ENCODE measurements around the gene MED6. TPM values are rescaled to one million over a fixed set of nuclear protein-coding genes. Genes with fewer than 3 reads are reported as not detected.
A peak's percentile ranks its signal among the peaks of the same experiment; 100 is the strongest.

The MED6 gene
- total RNA-seq = 10 to 100 TPM; 27.1 to 58.7 (median 44.3) TPM

- TF ChIP-seq POLR2A (IDR thresholded peaks at IDR 0.05) (no peak), CTCF (IDR thresholded peaks at IDR 0.05) (no peak)
- 1 to 2% methylated on average over 41 to 43 of the region's 43 CpGs for WGBS, 2 donors
- H3K4me3 ChIP-seq (ENCODE audit: low read depth, poor library complexity, severe bottlenecking) = peak within 1 kb of the TSS; percentile 83
- intact Hi-C loops (cut with DNase I; ENCODE audit: low total_unique reads) = no loop called here
- peak; percentile 90 to 98 for DNase-seq (ENCODE audit: low spot score in 2 of 2)
Observed at GRCh38 chr14:70600382-70601157, at the start of gene MED6. TSS of gene MED6 (minus strand) at chr14:70600655. CDS start at chr14:70600637, 18 bp downstream.

- TF ChIP-seq CTCF (IDR thresholded peaks at IDR 0.05) (no peak), POLR2A (IDR thresholded peaks at IDR 0.05) (no peak)
- DNase-seq (ENCODE audit: low spot score in 2 of 2) = no peak
- no peak overlapping the region for H3K4me3 ChIP-seq (ENCODE audit: low read depth, poor library complexity, severe bottlenecking)
- intact Hi-C loops (cut with DNase I; ENCODE audit: low total_unique reads) = no loop called here
- 68 to 75% methylated on average over 4 of the region's 4 CpGs for WGBS, 2 donors
Observed at GRCh38 chr14:70649803-70650202, 49.3 kb upstream of the MED6 start.

GRCh38 chr14:70648346-70648745 is 47.9 kb upstream of the MED6 start:
- H3K4me3 ChIP-seq (ENCODE audit: low read depth, poor library complexity, severe bottlenecking) = no peak overlapping the region
- TF ChIP-seq POLR2A (IDR thresholded peaks at IDR 0.05) (no peak), CTCF (IDR thresholded peaks at IDR 0.05) (no peak)
- DNase-seq (ENCODE audit: low spot score in 2 of 2) = no peak
- intact Hi-C loops (cut with DNase I; ENCODE audit: low total_unique reads) = no loop called here

GRCh38 chr14:70646705-70647104 is 46.2 kb upstream of the MED6 start:
- intact Hi-C loops (cut with DNase I; ENCODE audit: low total_unique reads) = no loop called here
- TF ChIP-seq POLR2A (IDR thresholded peaks at IDR 0.05) = no peak
- TF ChIP-seq CTCF (IDR thresholded peaks at IDR 0.05) = no peak
- DNase-seq (ENCODE audit: low spot score in 2 of 2) = no peak
- no peak overlapping the region for H3K4me3 ChIP-seq (ENCODE audit: low read depth, poor library complexity, severe bottlenecking)
- 55 to 61% methylated on average over 2 of the region's 2 CpGs for WGBS, 2 donors

- intact Hi-C loops (cut with DNase I; ENCODE audit: low total_unique reads) = no loop called here
- no peak for DNase-seq (ENCODE audit: low spot score in 2 of 2)
- no peak for TF ChIP-seq POLR2A (IDR thresholded peaks at IDR 0.05)
- no peak for TF ChIP-seq CTCF (IDR thresholded peaks at IDR 0.05)
- no peak overlapping the region for H3K4me3 ChIP-seq (ENCODE audit: low read depth, poor library complexity, severe bottlenecking)
- WGBS, 2 donors = 80 to 88% methylated on average over 6 of the region's 6 CpGs
Observed at GRCh38 chr14:70645892-70646291, 45.4 kb upstream of the MED6 start.

- intact Hi-C loops (cut with DNase I; ENCODE audit: low total_unique reads) = no loop called here
- WGBS, 2 donors = 66 to 83% methylated on average over 5 of the region's 5 CpGs
- no peak for TF ChIP-seq CTCF (IDR thresholded peaks at IDR 0.05)
- no peak for TF ChIP-seq POLR2A (IDR thresholded peaks at IDR 0.05)
- H3K4me3 ChIP-seq (ENCODE audit: low read depth, poor library complexity, severe bottlenecking) = no peak overlapping the region
- no peak for DNase-seq (ENCODE audit: low spot score in 2 of 2)
Observed at GRCh38 chr14:70643967-70644366, 43.5 kb upstream of the MED6 start.

Measured in lower leg skin (tissue), 4 donors.